Measurements from ENCODE around the gene LENEP. TPM values are rescaled to one million over a fixed set of nuclear protein-coding genes. Genes with fewer than 3 reads are reported as not detected.
"Not testable (repeated sequence)": the region's sequence is repeated elsewhere in the genome, so short reads cannot be mapped to it uniquely, and the experiment has no call there.

Gene LENEP
- polyA plus RNA-seq, 1 experiment, result not detected

GRCh38 chr1:154983776-154984466 lies 9.5 kb upstream of the LENEP start:
- DNase-seq (ENCODE audit: low read depth), result no peak
- ChIA-PET POLR2A (no interaction called here), CTCF (interaction anchor here (0.9 to 3.6 kb wide), 8 partner anchors 10 to 101 kb away, joined by 3 to 23 read pairs (median 4); partner anchors contain the start of genes ADAM15, LENEP and PBXIP1)
- H3K36me3 ChIP-seq (ENCODE audit: control insufficient read depth, insufficient read depth, low read length), result peaks cover 10% of the 10 kb centered on the region
- no peaks in the 10 kb centered on the region for H3K27me3 ChIP-seq (ENCODE audit: control insufficient read depth, insufficient read depth, low read length)
- no peak for TF ChIP-seq CTCF (IDR thresholded peaks at IDR 0.05; ENCODE audit: insufficient read depth, low read depth, low read length)
- H3K4me3 ChIP-seq (ENCODE audit: low read depth, low read length), result peak overlapping the region; percentile 62

- not testable (repeated sequence) for DNase-seq (ENCODE audit: low read depth); H3K27me3 ChIP-seq (ENCODE audit: control insufficient read depth, insufficient read depth, low read length); H3K4me3 ChIP-seq (ENCODE audit: low read depth, low read length)
- ChIA-PET CTCF (interaction anchor here (1.2 kb wide), 1 partner anchor 31 kb away, joined by 4 read pairs; no protein-coding TSS in a partner anchor), POLR2A (interaction anchor here (0.6 kb wide), 2 partner anchors 17 to 75 kb away, joined by 8 to 10 read pairs; no protein-coding TSS in a partner anchor)
- peaks cover 17% of the 10 kb centered on the region for H3K36me3 ChIP-seq (ENCODE audit: control insufficient read depth, insufficient read depth, low read length)
These were observed 6.7 kb upstream of the LENEP start for GRCh38 chr1:154986736-154987135.

- ChIA-PET POLR2A (no interaction called here), CTCF (interaction anchor here (0.7 to 1.7 kb wide), 8 partner anchors 9 to 73 kb away, joined by 3 to 6 read pairs (median 4); partner anchors contain the start of gene PYGO2)
- no peak for TF ChIP-seq CTCF (IDR thresholded peaks at IDR 0.05; ENCODE audit: insufficient read depth, low read depth, low read length)
- no peak overlapping the region for H3K4me3 ChIP-seq (ENCODE audit: low read depth, low read length)
- DNase-seq (ENCODE audit: low read depth), result no peak
- H3K36me3 ChIP-seq (ENCODE audit: control insufficient read depth, insufficient read depth, low read length), result peaks cover 17% of the 10 kb centered on the region
- H3K27me3 ChIP-seq (ENCODE audit: control insufficient read depth, insufficient read depth, low read length), result no peaks in the 10 kb centered on the region
These were observed 6.1 kb upstream of the LENEP start for GRCh38 chr1:154987326-154987725.

- ChIA-PET POLR2A (no interaction called here), CTCF (interaction anchor here (0.7 to 1.7 kb wide), 8 partner anchors 8 to 72 kb away, joined by 3 to 6 read pairs (median 3); partner anchors contain the start of gene PYGO2)
- no peak for TF ChIP-seq CTCF (IDR thresholded peaks at IDR 0.05; ENCODE audit: insufficient read depth, low read depth, low read length)
- Histone ChIP-seq H3K27me3 (ENCODE audit: control insufficient read depth, insufficient read depth, low read length) (no peaks in the 10 kb centered on the region), H3K4me3 (ENCODE audit: low read depth, low read length) (no peak overlapping the region), H3K36me3 (ENCODE audit: control insufficient read depth, insufficient read depth, low read length) (peaks cover 17% of the 10 kb centered on the region)
- DNase-seq (ENCODE audit: low read depth), result no peak
These were observed 5.1 kb upstream of the LENEP start for GRCh38 chr1:154988058-154988954.

- no peak for DNase-seq (ENCODE audit: low read depth)
- H3K4me3 ChIP-seq (ENCODE audit: low read depth, low read length), result no peak overlapping the region
- ChIA-PET POLR2A (no interaction called here), CTCF (no interaction called here)
- H3K27me3 ChIP-seq (ENCODE audit: control insufficient read depth, insufficient read depth, low read length), result no peaks in the 10 kb centered on the region
- no peak for TF ChIP-seq CTCF (IDR thresholded peaks at IDR 0.05; ENCODE audit: insufficient read depth, low read depth, low read length)
- peaks cover 17% of the 10 kb centered on the region for H3K36me3 ChIP-seq (ENCODE audit: control insufficient read depth, insufficient read depth, low read length)
These were observed 4.1 kb upstream of the LENEP start for GRCh38 chr1:154989195-154989860.
